Activated CD8-positive, alpha-beta memory T cell treated with anti-CD3 and anti-CD28 coated beads for 36 hours (primary cell): ENCODE measurements around the gene IFNG-AS1. TPM values are rescaled to one million over a fixed set of nuclear protein-coding genes. Genes with fewer than 3 reads are reported as not detected.

Source experiments
- CTCF ChIA-PET: fragments of 350-600 bp; sonication (Branson Sonifier 250); formaldehyde crosslinking; loops from one replicate; lab custom pipeline; 2021; ENCODE audit warnings: antibody characterized with exemption; lab: Charles Lee
- POLR2A ChIA-PET: fragments of 350-600 bp; sonication (Branson Sonifier 250); formaldehyde crosslinking; loops from one replicate; lab custom pipeline; 2021; ENCODE audit warnings: antibody characterized with exemption; lab: Charles Lee
- total RNA-seq, 2 experiments: library from RNA; stranded (reverse); gene quantifications; one replicate each; pipeline ENCODE4 v1.2.3, GENCODE V29; 2021

Gene IFNG-AS1
- under 1 TPM; 0.46 to 0.57 TPM for total RNA-seq

DNA sequence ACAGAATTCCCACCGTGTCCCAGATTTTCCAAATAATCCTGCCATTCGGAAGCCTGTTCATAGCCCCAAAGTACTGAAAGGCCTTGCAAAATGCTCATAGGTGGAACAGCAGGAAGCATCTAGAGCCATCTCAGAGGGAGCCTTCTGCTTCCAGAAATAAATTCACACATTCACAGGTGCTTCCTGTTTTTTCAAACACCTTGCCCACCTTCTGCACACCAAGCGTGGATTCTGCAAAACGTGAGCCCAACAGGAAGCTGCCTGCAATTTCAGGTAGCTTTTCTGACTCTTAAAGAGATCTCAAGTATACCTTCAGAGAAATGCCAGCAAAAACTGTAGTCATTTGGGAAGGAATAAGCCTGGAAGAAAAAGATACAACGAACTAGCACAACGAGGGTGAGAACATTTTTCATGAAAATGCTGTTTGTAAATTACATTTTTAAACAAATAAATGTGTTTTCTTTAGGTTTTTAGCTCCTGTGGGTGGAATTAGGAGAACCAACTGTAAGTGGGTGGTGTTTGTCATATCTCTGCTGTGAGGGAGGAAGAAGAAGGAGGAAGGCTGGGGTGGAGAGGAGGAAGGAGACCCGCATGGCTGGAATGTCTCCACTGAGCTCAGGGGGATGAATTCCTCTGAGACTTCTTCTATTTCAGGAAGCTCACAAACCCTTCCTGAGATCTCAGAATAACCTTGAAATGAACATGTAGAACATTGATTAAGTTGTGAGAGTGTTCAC is at the start of gene IFNG-AS1:
Gene IFNG-AS1, plus strand, starts transcription at position 264 of the 737 bp plus-strand sequence.
- ChIA-PET CTCF (no interaction called here), POLR2A (interaction anchor here (0.8 kb wide), 1 partner anchor 168 kb away, joined by 3 read pairs; no protein-coding TSS in a partner anchor)

DNA sequence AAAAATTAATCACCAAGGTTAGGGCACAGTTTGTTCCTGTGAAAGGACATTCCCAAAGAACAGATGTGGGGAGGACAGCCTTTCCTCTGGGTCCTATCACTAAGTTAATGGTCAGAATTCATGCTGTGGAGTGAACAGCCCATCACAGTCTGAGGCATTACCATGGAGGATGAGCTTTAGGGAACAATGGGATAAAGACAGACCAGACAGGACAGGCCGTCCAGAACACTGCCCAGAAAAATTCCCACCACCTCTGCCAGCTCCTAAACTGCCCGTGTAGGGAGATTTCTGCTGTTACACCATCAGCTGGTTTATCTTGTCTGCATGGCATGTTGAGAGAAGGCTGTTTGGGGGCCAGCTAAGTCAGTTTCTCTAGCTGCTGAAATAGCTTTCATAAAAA is 49.6 kb upstream of the IFNG-AS1 start:
- ChIA-PET POLR2A (no interaction called here), CTCF (no interaction called here)

DNA sequence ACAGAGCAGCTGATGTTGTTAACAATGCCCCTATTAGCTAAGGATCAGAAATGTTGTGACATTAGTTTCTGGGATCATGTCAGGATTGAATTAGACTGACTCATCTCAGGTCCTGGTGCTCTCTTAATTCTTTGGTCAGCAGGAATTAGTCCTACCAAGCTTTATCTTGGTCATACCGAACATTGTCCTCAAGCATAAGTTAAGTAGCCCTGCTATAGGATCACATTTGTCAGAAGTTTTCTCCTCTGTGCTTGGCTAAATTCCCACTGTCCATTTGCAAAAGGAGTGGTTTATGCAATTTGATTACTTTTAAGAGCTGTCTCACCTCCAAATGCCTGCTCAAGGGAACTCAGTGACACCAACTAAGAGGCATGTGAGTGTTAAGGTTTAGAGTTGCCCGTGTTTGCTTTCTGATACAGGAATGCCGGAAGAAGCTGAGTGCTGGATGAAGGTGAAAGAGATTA is 48.4 kb upstream of the IFNG-AS1 start:
- ChIA-PET POLR2A (no interaction called here), CTCF (no interaction called here)

DNA sequence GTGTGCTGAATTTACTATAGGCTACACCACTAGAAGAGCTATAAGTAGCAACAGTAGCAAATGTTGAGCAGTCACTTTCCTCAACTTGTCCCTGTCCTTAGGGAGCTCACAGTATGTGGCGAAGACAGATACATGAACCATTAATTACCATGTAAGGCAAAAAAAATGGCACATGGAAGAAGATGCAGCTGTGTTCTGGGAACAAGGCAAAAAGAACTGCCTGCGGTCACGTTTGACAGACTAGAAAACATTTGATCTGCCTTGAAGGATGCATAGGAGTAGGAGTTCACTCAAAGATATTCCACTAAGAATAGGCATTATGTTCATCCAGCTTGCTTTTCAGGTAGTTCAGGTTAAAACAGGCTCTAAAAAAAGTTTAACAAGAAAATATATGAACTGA is 46.5 kb upstream of the IFNG-AS1 start:
- CTCF ChIA-PET, result interaction anchor here (0.6 to 1.6 kb wide), 11 partner anchors 12 to 591 kb away, joined by 3 to 6 read pairs (median 3); no protein-coding TSS in a partner anchor
- POLR2A ChIA-PET, result no interaction called here

DNA sequence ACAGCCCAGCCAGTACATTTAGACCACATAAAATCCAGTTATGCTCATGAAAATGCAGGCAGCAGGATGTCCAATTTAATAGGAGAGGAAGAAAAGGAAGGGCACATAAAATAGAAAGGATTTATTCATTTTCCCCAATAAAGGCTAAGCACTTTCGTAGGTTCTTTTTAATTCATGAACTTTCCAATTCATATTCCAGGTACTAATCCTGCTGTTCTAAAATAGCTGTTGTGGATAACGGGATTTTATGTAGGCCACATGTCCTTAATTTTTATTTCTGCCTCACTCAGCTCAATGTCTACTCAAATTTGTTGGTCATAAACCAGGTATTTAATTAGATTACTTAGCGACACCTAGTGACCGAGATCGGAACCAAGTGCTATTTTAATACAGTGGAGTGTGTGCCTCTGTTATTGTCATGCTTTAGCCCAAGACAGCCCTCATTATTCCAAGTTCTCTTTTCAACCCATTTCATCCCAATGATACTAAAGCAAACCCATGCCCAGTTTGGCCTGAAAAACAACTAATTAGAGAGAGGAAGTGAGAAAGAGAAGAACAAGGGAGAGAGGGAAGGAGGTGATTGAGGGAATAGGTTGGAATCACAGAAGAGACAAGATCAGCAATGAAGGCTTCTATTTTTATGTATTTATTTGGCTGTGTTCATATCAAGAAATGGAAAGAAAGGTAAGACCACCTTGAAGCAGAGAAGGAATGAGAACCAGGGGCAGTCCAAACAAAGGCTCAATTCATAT is 45.9 kb upstream of the IFNG-AS1 start:
- ChIA-PET CTCF (interaction anchor here (0.6 to 1.6 kb wide), 10 partner anchors 13 to 592 kb away, joined by 3 to 6 read pairs (median 4); no protein-coding TSS in a partner anchor), POLR2A (no interaction called here)

DNA sequence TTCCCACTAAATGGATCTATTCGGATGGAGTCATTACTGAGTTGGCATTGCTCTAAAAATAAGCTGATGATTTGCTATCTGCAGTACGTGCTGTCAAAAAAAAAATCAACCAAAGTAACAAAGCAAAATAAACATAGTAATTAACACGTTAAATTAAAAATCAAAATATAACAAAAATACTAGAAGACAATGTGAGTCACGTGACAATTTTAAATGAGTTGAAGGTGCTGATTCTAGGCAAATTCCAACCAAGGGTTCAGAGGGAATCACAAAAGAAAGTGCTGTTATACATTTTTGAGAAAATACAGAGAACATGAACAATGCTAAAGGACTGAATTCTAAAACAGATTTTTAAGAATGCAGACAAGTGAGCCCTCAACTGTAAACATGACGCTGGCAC is 45.2 kb upstream of the IFNG-AS1 start:
- POLR2A ChIA-PET, result no interaction called here

DNA sequence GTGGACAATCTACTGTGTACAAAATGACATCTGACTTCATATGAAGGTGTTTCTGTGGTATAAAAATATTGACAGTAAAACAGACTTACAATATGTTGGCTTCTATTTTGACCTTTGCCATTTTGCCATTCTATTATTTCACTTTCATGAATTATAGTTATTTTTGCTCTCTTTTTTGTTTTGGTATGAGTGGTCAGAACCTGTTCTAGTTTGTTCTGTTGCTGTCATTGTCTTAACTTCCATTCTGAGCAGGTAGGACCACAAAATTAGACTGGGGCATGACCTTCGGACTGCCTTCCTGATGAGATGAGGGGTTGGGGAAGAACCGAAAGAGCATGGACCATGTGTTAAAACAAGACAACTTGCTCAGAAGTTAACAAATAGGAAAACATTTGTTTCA is 36.5 kb upstream of the IFNG-AS1 start:
- POLR2A ChIA-PET, result no interaction called here
- CTCF ChIA-PET, result no interaction called here

More for the DNA sequence above, 45.2 kb upstream of the IFNG-AS1 start:
- CTCF ChIA-PET, result no interaction called here

DNA sequence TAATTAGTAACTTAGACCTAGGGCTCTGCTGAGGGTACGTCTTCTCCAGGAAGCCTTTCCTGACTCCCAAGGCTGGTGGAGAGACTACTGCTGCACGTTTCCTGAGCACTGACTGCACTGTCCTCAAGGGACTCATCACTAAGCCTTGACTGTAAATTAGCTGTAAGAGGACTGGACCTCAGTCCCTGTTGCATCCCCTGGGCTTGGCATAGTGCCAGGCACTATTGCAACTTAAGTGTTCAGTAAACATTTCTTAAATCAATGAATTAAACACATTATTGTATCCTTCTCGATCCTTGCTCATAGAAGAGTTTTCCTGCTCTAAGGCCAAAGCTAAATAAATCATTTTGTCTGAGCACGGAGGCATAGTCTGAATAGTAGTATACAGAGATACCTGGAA is 31.9 kb upstream of the IFNG-AS1 start:
- ChIA-PET CTCF (no interaction called here), POLR2A (no interaction called here)

DNA sequence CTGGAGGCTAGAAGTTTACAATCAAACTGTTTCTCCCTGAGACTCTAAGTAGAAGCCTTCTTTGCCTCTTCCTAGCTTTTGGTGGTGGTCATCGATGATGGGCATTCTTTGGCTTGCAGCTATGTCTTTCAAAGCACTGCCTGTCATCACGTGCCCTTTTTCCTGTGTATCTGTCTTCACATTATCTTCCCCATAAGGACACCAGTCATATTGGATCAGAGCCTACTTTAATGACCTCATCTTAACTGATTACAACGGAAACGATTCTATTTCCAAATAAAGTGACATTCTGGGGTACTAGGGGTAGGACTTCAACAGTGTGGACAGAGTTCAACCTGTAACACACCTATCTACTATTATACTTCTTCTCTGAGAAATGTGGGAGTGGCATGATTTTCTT is 31.1 kb upstream of the IFNG-AS1 start:
- ChIA-PET CTCF (no interaction called here), POLR2A (no interaction called here)

DNA sequence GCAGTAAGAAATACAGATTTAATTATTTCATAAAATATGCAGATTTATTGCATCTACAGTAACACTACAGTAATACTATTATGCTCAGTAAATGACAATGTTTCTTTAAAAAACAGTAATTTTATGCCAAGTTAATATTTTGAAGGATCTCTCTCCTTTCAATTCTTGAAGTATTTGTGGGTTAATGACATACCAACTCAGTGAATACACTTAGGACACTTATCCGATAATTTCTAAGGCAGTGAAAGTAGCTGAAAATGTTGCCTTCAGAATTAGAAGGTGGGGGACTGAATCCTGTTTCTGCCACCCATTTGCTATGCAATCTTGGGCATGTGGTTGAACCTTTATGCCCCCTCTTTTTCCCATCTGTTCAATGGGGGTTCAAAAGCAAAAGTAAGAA is 24.8 kb upstream of the IFNG-AS1 start:
- ChIA-PET POLR2A (no interaction called here), CTCF (no interaction called here)

DNA sequence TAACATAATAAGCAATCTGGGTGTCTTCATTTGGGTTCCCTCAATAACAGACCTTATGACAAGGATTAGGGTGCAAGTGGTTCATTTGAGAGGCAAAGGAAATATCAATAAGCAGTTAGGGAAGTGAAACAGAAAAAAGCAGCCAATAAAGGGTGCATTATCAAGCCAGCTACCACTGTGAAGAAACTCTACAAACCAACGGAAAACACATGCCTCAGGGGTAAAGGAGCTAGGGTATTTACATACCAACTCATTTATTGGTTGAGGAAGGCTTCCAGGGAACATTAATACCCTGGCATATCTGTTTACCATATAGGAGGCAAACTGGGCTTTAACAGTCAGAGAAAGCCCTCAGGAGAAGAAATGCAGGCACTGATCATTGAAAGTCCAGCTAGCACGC is 22.7 kb upstream of the IFNG-AS1 start:
- ChIA-PET POLR2A (no interaction called here), CTCF (no interaction called here)

DNA sequence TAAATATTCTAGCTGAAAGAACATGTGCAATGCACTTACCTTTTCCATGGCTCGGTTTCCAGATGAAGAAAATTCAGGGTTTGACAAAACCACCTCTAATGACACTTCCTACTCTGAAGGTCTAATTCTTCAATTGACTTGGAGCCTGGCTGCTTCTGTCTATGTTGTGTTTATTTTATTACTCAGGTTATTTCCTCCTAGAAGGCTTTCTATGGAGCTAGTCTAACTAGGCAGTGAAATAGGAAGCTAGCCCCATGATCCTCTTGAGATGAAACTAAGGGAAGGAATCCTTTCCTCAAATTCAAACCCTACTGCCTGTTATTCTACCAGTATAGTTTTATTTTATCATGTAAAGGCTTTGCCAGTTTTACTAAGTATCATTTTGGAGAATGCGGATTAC is 20.9 kb upstream of the IFNG-AS1 start:
- POLR2A ChIA-PET, result no interaction called here
- CTCF ChIA-PET, result no interaction called here

DNA sequence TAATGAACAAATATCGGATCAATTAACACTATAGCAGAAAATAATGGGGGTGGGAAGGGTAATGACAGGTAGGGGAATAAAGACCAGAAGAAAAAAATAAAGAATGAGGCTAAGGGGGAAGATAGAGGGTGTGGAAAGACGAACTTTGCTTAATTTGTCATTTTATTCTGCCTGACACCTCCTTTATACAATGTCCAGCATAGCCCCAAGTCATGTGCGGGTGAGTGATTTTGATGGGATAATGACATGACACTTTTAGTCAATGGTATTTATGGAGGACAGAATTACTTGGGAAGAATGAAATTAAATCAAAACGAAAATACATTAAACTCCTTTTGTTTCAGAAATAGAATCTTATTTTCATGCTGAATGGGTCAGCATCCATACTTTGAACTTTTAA is 20.5 kb upstream of the IFNG-AS1 start:
- CTCF ChIA-PET, result no interaction called here
- POLR2A ChIA-PET, result no interaction called here

DNA sequence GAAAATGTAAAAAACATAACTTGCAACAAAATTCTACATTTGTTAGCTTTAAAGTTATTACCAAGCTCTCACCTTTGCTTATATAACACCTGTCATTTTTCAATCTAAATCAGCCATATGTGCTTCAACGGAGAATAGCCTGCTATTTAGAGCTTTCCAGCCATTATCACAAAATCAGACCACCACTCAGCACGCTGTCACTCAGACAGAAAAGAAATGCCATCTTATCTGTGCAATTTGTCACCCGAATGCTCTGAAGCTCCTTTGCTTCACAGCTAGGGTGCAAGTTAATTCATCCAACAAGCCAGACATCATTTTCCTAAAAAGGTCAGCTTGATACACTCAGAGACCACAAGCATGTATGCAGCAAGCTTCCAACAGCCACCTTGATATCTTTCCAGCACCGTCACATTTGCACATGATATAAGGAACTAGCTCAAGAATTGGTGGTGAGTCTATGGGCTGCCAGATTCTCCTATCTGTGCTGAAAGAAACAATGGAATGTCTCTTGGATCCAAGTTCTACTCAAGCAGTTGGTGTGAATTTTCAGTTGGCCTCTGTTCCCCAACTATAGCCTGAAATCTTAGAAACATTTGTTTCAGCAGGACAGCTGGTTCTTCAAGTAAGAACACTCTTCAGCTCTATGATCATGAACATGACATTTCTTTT is 20.0 kb upstream of the IFNG-AS1 start:
- ChIA-PET CTCF (no interaction called here), POLR2A (interaction anchor here (0.5 kb wide), 1 partner anchor 284 kb away, joined by 3 read pairs; no protein-coding TSS in a partner anchor)

DNA sequence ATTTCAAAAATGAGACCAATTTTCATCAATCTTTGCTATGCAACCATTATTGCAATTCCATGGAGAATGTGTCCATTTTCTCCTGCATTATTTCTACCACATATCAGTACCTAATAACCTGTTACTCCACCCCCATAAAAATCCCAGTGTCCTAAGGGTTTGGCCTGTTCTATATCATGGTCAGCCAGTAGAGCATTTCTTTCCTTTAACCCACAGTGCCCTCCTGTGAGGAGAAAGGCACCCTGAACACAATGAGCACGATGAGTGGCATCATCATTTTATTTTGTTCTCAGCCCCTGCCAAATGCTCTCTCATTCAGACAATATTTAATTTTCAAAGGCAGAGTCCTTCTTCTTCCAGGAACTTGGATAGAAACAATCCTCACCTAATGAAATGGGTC is 11.6 kb upstream of the IFNG-AS1 start:
- ChIA-PET POLR2A (no interaction called here), CTCF (no interaction called here)

DNA sequence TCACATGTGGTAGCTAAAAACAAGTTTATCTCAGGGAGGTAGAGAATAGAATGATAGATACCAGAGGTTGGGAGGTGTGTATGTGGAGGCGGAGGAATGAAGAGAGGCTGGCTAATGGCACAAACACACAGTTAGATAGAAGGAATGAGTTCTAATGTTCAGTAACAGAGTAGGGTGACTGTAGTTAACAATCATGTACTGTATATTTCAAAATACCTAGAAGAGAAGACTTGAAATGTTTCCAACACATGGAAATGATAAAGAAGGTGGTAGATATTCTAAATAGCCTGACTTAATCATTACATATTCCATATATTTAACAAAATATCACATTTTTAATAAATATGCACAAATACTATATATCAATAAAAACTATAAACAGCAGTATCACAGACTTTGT is 8.9 kb upstream of the IFNG-AS1 start:
- CTCF ChIA-PET, result no interaction called here
- POLR2A ChIA-PET, result no interaction called here

DNA sequence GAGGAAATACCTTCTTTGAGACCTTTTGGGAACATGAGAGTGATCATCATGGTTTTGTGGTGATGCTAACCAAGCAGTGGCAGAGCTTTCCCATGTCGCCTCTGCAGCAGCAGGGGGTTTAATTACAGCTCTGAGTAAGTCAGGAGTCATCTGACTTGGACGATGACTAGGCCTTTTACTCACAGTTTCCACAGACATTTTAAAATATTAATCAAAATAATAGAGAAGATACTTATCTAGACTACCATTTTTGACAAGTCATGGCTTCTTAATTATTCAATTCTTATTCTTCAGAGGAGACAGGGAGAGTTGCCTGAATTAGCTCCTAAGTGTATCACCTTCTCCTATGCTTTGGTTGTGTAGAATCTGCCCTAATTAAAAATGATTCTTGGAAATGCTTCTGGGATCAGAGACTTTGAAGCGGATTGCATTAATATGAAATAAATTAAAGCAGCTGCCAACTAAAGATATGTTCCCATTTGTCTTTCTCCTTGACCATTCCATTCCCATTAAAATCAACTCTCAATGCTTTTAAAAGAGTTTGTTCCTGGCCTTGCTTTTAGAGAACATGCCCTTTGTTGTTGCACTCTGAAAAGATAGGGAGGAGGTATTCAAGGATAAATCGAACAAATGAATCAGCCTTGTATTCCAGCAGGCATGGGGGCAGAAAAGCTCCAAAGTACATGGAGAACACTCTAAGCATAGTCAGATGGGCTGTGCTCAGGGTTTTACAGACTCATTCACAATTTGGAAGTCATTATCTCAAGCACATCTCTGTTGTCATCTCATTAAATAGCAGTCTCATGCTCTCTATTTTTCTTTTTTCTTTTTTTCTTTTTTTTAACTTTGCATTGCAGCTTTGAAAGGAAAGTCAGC is 7.7 kb upstream of the IFNG-AS1 start:
- POLR2A ChIA-PET, result no interaction called here
- CTCF ChIA-PET, result no interaction called here

DNA sequence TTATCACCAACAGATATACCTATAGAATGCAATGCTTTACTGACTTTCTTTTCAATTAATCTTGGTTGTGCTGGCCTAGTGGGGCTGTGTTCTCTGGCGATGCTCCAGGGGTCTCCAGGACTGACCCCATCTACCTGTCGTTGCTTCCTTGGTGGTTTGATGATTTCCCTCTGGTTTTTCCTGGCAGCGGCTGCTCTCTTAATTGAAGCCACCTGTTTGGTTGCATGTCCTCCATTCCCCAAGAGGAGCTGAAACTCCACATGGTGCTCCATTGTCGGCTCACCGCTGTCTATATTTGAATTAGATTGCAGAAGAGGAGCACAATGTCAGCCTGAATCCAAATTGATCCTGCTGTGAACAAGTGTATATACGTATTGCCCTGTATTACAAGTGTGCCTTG is 7.1 kb upstream of the IFNG-AS1 start:
- POLR2A ChIA-PET, result no interaction called here
- CTCF ChIA-PET, result no interaction called here

DNA sequence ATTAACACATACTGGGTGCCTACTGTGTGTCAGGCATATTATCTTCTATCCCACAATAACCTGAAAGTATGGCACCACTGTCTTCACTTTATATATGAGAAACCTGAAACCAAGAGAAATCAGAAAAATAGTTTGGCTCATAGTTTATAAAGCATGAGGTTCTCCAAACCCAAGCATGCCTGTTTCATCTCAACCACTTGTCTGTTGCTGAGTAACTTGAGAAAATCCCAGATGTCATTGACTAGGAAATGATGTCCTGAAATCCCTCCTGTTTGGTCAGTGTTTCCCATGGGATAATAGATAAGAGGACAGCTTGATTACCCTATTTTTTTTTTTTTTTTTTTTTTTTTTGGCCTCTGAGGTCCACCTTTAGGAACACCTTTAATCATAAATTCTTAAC is 2.6 kb upstream of the IFNG-AS1 start:
- ChIA-PET CTCF (interaction anchor here (0.6 kb wide), 1 partner anchor 44 kb away, joined by 3 read pairs; no protein-coding TSS in a partner anchor), POLR2A (no interaction called here)
